ENCODE results near the gene SLC16A12.

The SLC16A12 gene, protein sequence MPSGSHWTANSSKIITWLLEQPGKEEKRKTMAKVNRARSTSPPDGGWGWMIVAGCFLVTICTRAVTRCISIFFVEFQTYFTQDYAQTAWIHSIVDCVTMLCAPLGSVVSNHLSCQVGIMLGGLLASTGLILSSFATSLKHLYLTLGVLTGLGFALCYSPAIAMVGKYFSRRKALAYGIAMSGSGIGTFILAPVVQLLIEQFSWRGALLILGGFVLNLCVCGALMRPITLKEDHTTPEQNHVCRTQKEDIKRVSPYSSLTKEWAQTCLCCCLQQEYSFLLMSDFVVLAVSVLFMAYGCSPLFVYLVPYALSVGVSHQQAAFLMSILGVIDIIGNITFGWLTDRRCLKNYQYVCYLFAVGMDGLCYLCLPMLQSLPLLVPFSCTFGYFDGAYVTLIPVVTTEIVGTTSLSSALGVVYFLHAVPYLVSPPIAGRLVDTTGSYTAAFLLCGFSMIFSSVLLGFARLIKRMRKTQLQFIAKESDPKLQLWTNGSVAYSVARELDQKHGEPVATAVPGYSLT

DNA sequence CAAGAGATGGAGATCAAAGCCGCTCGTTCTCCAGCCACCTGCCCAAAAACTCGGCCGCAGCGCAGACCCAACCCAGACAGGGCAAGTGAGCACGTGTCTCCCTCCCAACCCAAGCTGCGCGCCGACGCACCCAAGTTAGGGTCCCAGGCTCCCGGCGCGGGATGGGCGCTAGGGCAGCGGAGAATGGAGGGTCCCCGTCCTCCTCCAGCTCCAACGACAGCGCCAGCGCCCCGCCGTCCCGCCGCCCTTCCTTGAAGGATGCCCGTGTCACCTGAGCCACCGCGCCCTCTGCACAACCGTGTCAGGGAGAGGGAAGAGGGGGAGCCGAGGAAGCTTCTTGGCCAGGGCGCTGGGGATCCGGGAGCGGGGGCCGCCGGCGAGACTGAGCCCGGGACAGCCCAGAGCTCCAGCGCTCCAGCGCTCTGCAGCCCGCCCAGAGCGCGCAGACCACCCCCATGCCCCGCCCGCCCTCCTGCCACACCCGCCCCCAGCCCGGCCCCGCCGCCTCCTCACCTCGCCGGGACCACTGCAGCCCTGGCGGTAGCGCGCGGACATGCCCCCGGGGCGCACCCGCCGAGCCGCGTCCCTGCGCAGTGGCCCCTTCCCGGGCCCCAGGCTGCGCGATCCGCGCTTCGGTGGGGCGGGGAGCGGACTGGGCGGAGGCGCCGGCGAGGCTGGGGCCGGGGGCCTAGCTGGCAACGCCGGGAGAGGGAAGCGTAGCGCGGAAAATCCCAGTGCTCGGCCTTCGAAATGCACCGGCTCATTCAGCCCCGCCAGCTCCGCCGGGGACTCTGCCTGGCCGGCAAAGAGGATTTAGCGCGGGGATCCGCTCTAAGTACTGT is at the start of gene SLC16A12:
Gene SLC16A12 (minus strand): TSS at position 424 of the 842 bp plus-strand sequence. CDS start 73,016 bp downstream, outside the sequence.
- no peak for DNase-seq

DNA sequence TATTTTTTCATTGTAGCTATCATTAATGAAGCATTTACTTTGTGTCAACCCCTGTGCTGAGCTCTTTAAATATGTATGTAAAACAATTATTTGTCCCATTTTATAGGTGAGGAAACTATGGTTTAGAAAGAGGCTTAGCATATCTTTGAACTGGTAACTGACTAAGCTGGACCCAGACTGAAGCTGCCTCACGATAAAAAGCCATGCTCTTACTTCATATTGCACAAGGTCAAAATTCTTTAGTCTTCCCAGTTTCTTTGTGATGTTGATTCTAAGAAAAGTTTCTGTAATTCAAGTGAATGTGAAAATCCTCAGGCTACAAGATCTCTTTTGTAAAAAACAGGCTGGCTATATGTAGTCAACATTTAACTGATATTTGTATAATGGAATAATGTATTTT is 46.6 kb upstream of the SLC16A12 start:
- no peak for DNase-seq

DNA sequence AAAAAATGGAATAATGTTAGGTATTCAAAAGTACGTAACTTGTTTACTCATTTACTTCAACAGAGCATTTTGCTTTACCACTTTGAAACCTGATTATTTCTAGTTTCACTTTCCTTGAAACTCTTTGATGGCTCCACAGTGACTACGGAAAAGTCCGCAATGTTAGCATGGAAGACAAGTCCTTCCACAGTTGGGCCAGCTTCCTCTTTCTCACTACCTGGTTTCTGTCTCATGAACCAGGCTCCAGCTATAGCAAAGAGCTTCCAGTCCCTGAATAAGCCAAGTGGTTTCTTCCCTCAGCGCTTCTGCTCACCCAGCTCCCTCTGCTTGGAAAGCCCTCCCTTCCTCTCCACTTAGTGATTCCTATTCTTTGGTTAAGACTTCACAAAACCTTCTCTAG is 44.8 kb upstream of the SLC16A12 start:
- DNase-seq: no peak

DNA sequence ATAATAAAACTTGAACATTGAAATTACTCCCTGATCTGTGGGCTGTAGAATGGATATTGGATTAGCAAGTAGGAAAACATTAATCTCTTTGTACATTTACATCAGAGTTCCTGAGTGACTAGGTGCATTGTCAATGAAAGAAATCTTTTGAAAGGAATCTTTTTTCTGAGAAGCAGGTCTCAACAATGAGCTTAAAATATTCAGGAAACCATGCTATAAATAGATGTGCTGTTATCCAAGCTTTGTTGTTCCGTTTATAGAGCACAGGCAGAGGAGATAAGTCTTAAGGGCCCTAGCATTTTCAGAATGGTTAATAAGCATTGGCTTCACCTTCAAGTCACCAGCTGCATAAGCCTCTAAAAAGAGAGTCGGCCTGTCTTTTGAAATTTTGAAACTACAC is 41.3 kb upstream of the SLC16A12 start:
- DNase-seq: no peak

DNA sequence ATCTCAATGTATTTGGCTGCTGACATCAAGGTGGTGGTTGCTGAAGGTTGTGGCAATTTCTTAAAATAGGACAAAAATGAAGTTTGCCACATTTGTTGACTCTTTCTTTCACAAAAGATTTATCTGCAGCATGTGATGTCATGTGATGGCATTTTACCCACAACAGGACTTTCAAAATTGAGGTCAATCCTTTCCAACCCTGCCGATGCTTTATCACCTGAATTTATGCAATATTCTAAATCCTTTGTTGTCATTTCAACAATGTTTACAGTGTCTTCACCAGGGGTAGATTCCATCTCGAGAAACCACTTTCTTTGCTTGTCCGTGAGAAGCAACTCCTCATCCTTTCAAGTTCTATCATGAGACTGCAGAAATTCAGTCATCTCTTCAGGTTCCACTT is 40.6 kb upstream of the SLC16A12 start:
- DNase-seq: no peak

DNA sequence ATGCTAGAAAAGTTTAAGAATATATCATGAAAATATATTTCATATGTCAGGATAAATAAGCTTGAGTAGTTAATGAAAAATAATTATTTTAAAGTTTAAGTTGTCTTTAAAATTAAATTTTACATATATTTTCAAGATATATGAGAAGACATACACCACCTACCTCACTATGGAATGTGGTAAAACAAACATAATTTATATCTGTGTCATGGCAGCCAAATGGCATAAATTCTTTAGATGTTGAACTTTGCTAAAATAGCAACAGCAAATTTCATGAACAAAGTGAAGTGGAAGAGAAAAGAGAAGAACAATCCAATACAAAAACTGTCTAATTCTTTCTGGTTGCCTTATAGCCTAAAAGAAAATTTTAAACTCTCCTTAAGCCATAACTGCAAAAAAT is 39.6 kb upstream of the SLC16A12 start:
- no peak for DNase-seq

DNA sequence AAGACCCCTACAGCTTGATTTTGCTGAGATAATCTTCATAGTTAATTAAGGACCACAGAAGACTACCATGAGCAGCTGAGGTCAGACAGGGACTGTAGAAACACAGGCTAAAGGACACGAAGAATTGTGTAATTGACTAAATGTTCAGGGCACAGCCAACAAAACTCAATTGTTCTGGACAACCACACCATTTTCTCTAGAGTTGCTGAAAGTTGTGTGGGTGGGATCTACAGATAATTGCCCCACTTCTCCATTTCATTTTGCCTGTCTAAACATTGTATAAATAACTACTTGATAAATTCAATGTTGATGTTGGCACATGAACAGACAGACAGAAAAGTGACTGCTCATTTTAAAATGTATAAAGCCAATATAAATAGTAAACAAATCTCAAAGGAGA is 39.0 kb upstream of the SLC16A12 start:
- DNase-seq: no peak

DNA sequence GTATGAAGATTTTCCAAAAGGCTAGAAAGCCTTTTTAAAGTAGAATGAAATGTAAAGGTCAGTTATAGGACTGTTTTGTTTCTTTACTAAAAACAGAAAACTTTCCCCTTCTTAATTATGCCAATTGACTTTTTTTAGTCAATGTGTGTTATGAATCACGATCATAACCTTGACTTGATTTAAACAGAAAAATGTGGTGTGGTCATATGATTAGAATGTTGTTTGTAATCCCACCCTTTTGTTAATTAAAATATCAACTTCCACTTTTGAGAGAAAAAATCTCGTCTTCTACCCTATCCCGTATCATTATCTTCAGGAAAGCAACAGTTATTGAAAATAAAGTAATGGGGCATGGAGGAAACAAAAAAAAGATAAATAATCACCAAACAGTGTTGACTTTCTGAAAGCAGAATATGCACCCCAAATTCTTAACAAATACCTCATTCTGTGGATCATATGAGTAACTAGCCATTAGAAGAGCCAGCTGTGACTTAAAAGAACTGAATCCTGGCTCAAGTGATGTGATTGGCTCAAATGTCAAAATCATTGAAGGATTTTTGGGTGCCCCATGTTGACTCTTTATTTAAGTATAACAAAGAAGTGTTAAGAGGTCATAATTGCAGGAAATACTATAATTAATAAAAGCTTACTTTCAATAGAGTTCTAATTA is 32.3 kb upstream of the SLC16A12 start:
- DNase-seq: no peak

DNA sequence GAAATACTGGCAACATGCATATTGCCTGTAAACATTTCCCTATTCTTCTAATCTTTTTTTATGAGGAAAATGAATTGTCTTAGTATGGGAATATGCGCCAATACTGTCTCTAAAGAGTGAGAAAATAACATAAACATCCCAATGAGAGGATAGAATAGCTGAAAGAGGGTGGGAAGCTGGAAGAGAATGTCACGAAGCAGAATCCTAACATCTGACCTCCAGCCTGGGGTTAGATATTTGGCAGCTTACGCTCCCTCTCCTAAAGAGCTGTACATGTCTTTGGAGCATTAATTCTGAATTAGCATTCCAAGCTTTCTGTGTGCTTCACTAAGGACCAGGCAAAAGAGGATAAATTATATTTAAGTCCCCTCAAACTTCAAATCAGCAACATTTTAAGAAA is 31.6 kb upstream of the SLC16A12 start:
- no peak for DNase-seq

DNA sequence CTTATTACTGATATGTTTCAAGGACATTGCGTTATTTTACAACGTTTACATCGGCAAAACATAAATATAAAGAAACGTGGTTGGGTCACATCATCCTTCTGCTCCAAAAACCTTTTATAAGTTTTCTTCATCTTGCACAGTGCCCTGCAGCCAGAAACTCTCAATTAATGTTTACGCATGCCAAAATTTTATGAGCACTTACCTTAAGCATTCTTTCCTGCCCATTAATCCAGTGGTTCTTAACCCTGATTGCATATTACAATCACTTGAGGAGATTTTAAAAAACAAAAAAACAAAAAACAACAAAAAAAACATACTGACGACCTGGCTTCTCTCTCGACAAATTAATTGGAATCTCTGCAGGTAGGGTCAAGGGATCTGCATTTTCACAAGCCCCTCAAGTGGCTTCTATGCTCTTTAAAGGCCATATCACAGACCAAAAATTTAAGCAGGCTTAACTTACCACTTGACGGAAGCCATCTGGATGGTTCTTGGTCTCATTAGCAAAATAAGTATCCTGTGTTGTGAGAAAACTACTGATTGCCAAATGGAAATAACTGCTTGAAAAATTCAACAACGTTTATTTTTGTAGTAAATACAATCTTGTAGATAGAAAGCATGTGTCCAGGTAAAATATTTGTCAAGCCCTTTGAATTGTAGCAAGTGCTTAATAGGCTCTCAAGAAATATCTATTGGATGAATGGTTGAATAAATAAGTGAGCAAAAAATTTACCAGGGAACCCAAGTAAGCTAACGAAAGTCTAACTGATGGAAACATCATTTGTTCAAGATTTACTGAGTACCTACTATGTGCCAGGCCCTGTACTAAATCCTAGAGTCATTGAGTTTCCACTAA is 30.9 kb upstream of the SLC16A12 start:
- peak; percentile 88 for DNase-seq

DNA sequence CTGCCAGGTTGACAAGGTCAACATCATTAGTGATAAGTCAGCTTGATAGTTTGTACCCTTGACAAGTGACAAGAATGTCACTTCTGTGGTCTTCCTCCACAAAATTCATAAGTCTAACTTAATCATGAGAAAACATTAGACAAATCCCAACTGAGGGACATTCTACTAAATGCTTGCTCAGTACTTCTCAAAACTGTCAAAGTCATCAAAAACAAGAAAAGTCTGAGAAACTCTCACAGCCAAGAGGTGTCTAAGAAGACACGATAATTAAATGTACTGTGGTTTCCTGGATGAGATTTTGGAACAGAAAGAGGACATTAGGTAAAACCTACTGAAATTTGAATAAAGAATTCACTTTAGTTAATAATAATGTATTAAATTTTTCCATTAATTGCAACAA is 29.8 kb upstream of the SLC16A12 start:
- DNase-seq: no peak

DNA sequence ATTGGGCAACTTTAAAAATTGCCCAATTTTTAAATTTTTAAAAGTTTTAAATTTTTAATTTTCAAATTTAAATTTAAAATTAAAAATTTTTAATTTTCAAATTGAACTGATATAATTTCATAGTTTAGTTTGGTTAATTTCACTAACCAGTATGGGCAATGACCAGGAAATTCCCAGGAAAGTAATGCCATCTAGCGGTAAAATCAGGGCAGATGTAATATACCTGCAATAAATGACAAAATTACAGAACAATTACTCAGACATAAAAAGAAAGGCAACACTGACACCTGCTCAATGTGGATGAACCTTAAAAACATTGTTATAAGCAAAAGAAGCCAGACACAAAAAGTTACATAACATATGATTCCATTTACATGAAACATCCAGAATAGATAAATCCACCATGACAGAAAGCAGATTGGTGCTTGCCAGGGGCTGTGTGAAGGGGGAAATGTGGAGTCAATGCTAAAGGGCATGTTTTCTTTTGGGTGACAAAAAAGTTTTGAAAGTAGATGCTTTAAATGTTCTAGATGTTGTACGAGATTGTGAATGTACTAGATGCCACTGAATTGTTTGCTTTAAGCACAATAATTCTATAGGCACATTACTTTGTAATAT is 28.6 kb upstream of the SLC16A12 start:
- DNase-seq: no peak

DNA sequence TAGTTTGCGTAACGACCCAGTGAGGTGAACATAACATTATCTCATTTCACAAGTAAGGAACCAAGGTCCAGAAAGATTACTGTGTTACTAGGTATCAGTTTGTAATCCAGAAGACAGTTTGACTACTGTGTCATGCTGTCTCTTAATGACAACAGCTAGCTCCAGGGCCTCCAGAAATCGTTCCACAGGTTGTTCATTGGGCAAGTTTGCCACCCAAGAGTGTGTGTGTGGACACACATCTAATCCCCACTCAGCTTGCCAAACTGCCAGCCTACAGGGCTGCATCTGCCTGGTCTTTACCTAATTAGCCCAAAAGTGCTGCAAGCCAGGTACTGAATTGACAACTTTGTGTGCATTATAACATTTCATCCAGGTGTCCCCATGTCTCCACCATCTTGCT is 27.9 kb upstream of the SLC16A12 start:
- no peak for DNase-seq

DNA sequence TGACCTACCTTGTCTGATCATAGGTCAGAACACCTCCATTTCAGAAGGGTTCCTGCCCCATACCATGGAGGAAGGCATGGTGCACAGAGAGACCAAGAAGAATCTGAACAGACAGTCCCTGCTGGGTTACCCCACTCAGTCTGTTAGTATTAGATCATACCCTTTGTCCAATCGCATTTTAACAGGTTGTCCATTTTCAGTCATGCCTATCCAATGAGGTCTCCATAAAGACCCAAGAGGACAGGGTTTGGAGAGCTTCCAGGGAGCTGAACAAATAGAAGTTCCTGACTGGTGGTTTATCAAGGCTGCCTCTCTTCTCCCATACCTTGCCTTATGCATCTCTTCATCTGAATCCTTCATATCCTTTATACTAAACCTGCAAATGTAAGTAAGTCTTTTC is 21.2 kb upstream of the SLC16A12 start:
- DNase-seq: no peak

DNA sequence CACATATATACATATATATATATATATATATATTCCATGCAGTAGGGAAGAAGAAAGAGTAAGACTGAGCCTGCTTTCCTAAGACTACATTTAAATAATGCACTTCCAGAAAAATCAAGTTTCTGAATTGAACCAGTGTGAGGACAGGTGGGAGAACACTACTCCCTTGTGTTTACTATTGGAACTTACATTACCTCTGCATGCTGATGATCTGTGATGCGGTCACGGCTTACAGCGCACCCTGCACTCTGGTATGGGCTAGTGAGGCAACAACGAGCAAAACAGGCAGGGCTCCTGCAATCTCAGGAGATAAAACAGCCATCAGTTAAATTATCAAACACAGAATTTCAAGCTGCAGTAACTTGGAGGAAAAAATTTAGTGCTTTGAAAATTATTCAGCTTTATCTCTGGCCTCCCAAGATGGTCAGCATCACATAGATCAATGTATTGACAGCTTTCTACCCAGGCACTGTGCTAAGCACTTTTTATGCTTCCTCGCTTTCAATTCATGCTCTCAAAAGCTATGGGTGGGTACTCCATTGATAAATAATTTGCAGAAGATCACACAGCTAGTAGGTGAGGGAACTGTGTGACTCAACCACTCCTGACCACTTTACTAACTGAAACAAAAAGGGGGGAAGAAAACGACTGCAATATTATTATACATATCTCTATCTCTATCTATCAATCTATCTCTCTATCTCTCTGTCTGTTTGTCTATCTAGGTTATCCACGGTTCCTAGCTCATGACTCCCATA is 20.5 kb upstream of the SLC16A12 start:
- DNase-seq: no peak

DNA sequence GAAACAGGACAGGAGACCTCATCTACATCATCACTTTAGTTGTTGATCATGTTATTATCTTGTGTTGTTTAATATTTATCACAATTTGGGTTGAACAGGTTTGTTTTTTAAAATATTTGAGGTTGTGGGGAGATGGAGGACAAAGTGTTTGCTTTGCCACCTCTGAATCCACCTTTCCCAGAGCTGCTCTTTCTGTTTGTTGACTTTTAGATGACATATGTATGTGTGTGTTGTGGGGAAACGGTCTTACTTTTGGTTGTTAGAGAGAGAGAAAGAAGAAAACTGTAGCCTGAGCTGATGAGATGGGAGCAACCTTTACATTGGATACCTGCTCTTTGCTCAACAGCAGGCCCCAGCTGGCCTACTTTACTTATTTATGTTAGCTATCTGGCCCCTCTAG is 19.0 kb upstream of the SLC16A12 start:
- DNase-seq: no peak

DNA sequence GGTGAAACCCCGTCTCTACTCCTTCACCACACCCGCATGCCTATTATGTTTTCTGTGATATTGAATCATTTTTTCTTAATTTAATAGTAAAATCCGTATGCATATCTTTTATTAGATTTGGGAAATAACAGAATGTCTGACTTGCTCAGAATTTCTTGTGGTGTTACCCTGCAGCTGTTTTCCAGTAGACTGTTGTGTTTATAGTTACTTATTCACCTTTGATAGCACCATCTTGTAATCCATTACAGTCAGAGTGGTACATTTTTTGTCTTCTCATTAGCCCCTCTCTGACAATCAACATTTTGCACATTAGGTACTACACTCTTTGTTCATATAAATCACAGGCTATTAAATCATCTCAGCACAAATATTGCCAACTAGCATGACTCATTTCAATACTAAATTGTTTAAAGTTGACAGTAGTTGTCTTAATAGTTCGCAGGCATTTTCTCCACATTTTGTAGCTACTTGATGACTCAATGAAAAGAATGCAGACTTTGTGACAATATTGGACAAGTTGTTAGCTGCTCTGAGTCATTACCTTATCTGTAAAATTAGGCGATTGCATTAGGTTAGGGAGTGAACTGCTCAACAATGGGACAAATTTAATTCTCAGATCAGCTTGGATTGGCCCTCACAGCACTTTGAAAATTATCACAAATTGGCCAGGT is 17.8 kb upstream of the SLC16A12 start:
- DNase-seq: no peak

DNA sequence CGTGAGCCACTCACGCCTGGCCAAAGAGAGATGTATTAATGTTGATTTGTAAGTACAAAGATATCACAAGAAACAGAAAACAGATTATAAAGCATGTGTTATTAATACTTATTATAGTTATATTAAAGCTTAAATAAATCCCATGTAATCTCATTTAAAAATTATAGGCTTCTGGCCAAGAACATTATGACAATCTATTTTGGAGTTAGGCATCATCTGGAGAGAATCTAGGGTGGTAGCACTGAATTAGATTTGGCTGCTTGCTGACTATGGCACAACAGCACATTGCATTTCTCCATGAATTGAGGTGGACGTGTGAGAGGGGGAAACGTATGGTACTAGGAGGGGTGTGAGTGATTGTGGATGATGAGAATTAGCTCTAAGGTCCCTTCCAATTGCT is 16.8 kb upstream of the SLC16A12 start:
- DNase-seq: no peak

DNA sequence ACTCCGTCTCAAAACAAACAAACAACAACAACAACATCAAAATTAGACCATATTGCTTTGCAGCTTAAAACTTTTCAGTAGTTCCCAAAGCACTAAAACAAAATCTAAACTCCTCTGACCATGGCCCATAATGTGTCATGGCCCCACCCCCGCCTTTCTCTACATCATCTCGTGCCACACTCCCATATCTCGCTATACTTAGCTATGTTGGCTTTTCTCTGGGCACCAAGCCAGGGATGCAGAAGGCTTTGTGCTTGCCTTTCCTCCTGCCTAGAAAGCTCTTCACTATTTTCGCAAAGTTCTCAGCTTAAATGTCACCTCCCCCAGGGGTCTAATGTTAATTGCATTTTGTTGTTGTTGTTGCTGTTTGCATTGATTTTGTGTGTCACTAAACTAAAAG is 15.1 kb upstream of the SLC16A12 start:
- no peak for DNase-seq

DNA sequence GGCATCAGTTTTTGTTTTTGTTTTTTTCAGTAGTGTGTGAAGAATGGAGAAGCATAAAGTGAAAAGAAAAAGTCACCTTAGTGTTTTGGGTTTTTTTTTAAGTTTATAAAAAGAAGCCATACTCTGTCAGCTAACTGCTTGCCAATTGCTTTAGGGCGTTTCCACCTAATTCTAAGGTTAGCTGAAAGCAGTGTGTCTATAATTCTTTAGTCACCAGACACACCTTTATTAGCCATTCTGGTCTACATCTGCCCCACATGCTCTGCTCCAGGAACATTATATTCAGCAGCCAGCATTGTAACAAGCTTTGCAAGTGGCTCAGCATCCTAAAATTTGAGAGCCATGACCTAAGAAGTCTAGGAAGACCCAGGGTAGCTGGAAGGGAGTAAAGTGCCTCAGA is 14.1 kb upstream of the SLC16A12 start:
- no peak for DNase-seq

DNA sequence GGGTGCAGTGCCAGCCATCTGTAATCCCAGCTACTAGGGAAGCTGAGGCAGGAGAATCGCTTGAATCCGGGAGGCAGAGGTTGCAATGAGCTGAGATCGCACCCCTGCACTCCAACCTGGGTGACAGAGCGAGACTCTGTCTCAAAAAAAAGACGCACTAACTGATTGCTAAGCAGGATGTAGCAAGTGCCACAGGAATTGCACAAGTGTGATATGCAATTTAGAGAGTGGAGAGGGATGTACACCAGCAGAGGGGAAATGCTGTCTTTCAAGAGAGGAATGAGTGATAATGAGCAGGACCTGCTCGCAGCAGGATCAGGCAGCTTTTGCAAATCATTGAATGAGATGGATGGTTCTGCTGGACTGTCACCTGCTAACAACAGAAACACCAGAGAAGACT is 13.3 kb upstream of the SLC16A12 start:
- DNase-seq: no peak

All from DMS79 (cell line).